SK-N-SH (cell line): ENCODE data around the gene IRF2BP2. TPM values are rescaled to one million over a fixed set of nuclear protein-coding genes. Genes with fewer than 3 reads are reported as not detected.

Source experiments
- CTCF ChIA-PET: fragments of 300-600, 350-600 bp; formaldehyde crosslinking; extraction: SDS; loops from one replicate; lab custom pipeline; 2021; lab: Yijun Ruan, JAX
- POLR2A ChIA-PET: fragments of 350-600 bp; sonication (Branson Sonifier 250); formaldehyde crosslinking; extraction: SDS; loops from one replicate; lab custom pipeline; 2020; ENCODE audit warnings: antibody characterized with exemption, inconsistent platforms; lab: Yijun Ruan, JAX
- DNase-seq: peaks from one replicate; pipeline ENCODE4 v3.0.0; 2012
- H2AFZ ChIP-seq: fragments of 200-600 bp; sonication (generic); 2 replicates; pipeline ENCODE4 v1.8.1; 2016; ENCODE audit warnings: antibody characterized with exemption, mild to moderate bottlenecking, low read depth
- H3F3A ChIP-seq: fragments of 200-600 bp; sonication (generic); replicated peaks from 2 replicates; pipeline ENCODE3; 2016; ENCODE audit warnings: antibody characterized with exemption, mild to moderate bottlenecking; ENCODE audit not compliant: insufficient read depth
- H3K27ac ChIP-seq, 2 experiments: fragments of 200-500 bp in 1 of 2; fragments of 200-600 bp in 1 of 2; sonication (Bioruptor generic) in 1 of 2; sonication (generic), shearing (Covaris generic) in 1 of 2; 2 replicates each; pipeline versions ENCODE4 v1.5.1 to v1.6.1; 2014 to 2016; ENCODE audit warnings: low read depth in 2 of 2, inconsistent platforms in 1 of 2, low read length in 1 of 2, mild to moderate bottlenecking in 1 of 2, mixed read lengths in 1 of 2
- H3K27me3 ChIP-seq: fragments of 200-600 bp; sonication (generic), shearing (Covaris generic); 2 replicates; pipeline ENCODE4 v1.6.1; 2016; ENCODE audit warnings: mixed run types; ENCODE audit not compliant: insufficient read depth
- H3K36me3 ChIP-seq, 2 experiments: fragments of 200-500 bp in 1 of 2; fragments of 200-600 bp in 1 of 2; sonication (Bioruptor generic) in 1 of 2; sonication (generic) in 1 of 2; replicated peaks in 1 of 2; 2 replicates each; pipeline versions ENCODE3 to v1.5.1; 2014 to 2016; ENCODE audit warnings: low read length in 1 of 2, mild to moderate bottlenecking in 1 of 2; ENCODE audit not compliant: insufficient read depth in 2 of 2, control insufficient read depth in 1 of 2
- H3K4me1 ChIP-seq, 2 experiments: fragments of 200-500 bp in 1 of 2; fragments of 200-600 bp in 1 of 2; sonication (Bioruptor generic) in 1 of 2; sonication (generic), shearing (Covaris generic) in 1 of 2; 2 replicates each; pipeline versions ENCODE4 v1.5.1 to v1.6.1; 2014 to 2016; ENCODE audit warnings: low read depth in 1 of 2, low read length in 1 of 2, mixed run types in 1 of 2; ENCODE audit not compliant: insufficient read depth in 2 of 2, control insufficient read depth in 1 of 2
- H3K4me2 ChIP-seq: fragments of 200-600 bp; sonication (generic), shearing (Covaris generic); 2 replicates; pipeline ENCODE4 v1.6.1; 2017; ENCODE audit warnings: mixed run types
- H3K4me3 ChIP-seq, 2 experiments: fragments of 200-500 bp in 1 of 2; fragments of 200-600 bp in 1 of 2; sonication (Bioruptor generic) in 1 of 2; sonication (generic), shearing (Covaris generic) in 1 of 2; 2 replicates each; pipeline versions ENCODE4 v1.5.1 to v1.8.1; 2014 to 2016; ENCODE audit warnings: low read depth in 2 of 2, inconsistent platforms in 1 of 2, low read length in 1 of 2, mild to moderate bottlenecking in 1 of 2, mixed read lengths in 1 of 2, moderate library complexity in 1 of 2
- H3K79me2 ChIP-seq: fragments of 200-600 bp; sonication (generic); 2 replicates; pipeline ENCODE4 v1.8.1; 2017; ENCODE audit warnings: mild to moderate bottlenecking; ENCODE audit not compliant: insufficient read depth
- H3K9ac ChIP-seq: fragments of 200-600 bp; sonication (generic); 2 replicates; pipeline ENCODE4 v1.6.1; 2017; ENCODE audit warnings: mixed run types
- H3K9me2 ChIP-seq: fragments of 200-600 bp; sonication (generic); 2 replicates; pipeline ENCODE4 v1.6.1; 2017; ENCODE audit warnings: mixed run types
- H3K9me3 ChIP-seq: fragments of 200-600 bp; sonication (generic); 2 replicates; pipeline ENCODE4 v1.6.1; 2017; ENCODE audit warnings: mixed run types, mild to moderate bottlenecking, moderate library complexity
- H4K20me1 ChIP-seq: fragments of 200-600 bp; sonication (generic); 2 replicates; pipeline ENCODE4 v1.6.1; 2017; ENCODE audit warnings: mild to moderate bottlenecking, mixed run types; ENCODE audit not compliant: insufficient read depth
- ELF1 ChIP-seq: IDR thresholded peaks from 2 replicates; pipeline ENCODE4 v1.4.0; 2012
- FOSL2 ChIP-seq: IDR thresholded peaks from 2 replicates; pipeline ENCODE4 v1.4.0; 2012; ENCODE audit warnings: low read depth, mild to moderate bottlenecking, moderate library complexity, borderline replicate concordance
- FOXJ3 ChIP-seq: sonication (generic); formaldehyde crosslinking; IDR thresholded peaks from 2 replicates; pipeline ENCODE4 v1.5.1; 2020; ENCODE audit warnings: mild to moderate bottlenecking, missing genetic modification reagents
- FOXM1 ChIP-seq: IDR thresholded peaks from 2 replicates; pipeline ENCODE4 v1.4.0; 2012; ENCODE audit warnings: low read depth, mild to moderate bottlenecking
- MAX ChIP-seq: IDR thresholded peaks from 2 replicates; pipeline ENCODE4 v1.4.0; 2012; ENCODE audit warnings: low read depth
- MEF2A ChIP-seq: IDR thresholded peaks from 2 replicates; pipeline ENCODE4 v1.4.0; 2012; ENCODE audit warnings: low read depth, borderline replicate concordance
- MXI1 ChIP-seq: IDR thresholded peaks from 2 replicates; pipeline ENCODE4 v1.6.1; 2012; ENCODE audit warnings: mild to moderate bottlenecking, low read depth, low read length, improper control_type of control experiment
- NFIC ChIP-seq: IDR thresholded peaks from 2 replicates; pipeline ENCODE4 v1.4.0; 2012; ENCODE audit warnings: borderline replicate concordance
- PBX3 ChIP-seq: IDR thresholded peaks from 2 replicates; pipeline ENCODE4; 2012
- POLR2AphosphoS5 ChIP-seq: IDR thresholded peaks from 2 replicates; pipeline ENCODE4 v1.6.1; 2012; ENCODE audit warnings: low read depth, low read length
- RAD21 ChIP-seq: IDR thresholded peaks from 2 replicates; pipeline ENCODE4 v1.6.1; 2012; ENCODE audit warnings: mild to moderate bottlenecking, low read length
- REST ChIP-seq: IDR thresholded peaks from 2 replicates; pipeline ENCODE4 v1.6.1; 2012; ENCODE audit warnings: mild to moderate bottlenecking, low read depth, low read length, moderate library complexity
- RFX5 ChIP-seq: IDR thresholded peaks from 2 replicates; pipeline ENCODE4 v1.6.1; 2012; ENCODE audit warnings: mild to moderate bottlenecking, improper control_type of control experiment, low read length
- RXRA ChIP-seq: IDR thresholded peaks from 2 replicates; pipeline ENCODE4 v1.4.0; 2012; ENCODE audit warnings: low read depth, mild to moderate bottlenecking, borderline replicate concordance
- TAF1 ChIP-seq: IDR thresholded peaks from 2 replicates; pipeline ENCODE4 v1.6.1; 2012; ENCODE audit warnings: low read depth, mild to moderate bottlenecking, low read length, moderate library complexity, borderline replicate concordance
- TCF12 ChIP-seq: IDR thresholded peaks from 2 replicates; pipeline ENCODE4 v1.4.0; 2012
- TEAD4 ChIP-seq: IDR thresholded peaks from 2 replicates; pipeline ENCODE4 v1.4.0; 2012; ENCODE audit warnings: mild to moderate bottlenecking, borderline replicate concordance; ENCODE audit not compliant: insufficient read depth
- USF1 ChIP-seq: IDR thresholded peaks from 2 replicates; pipeline ENCODE4 v1.4.0; 2012; ENCODE audit warnings: low read depth, borderline replicate concordance
- USF2 ChIP-seq: fragments of 150-350 bp; IDR thresholded peaks from 2 replicates; pipeline ENCODE4 v1.6.1; 2017; ENCODE audit warnings: antibody characterized with exemption, low read length, low read depth, borderline replicate concordance
- YY1 ChIP-seq: IDR thresholded peaks from 2 replicates; pipeline ENCODE4 v1.4.0; 2012; ENCODE audit warnings: low read depth, mild to moderate bottlenecking
- ZBTB33 ChIP-seq: IDR thresholded peaks from 2 replicates; pipeline ENCODE4 v1.4.0; 2012; ENCODE audit warnings: low read depth, borderline replicate concordance
- WGBS: methylation state at CpG from one replicate; pipeline ENCODE4 v1.1.6; 2017; ENCODE audit warnings: low lambda C conversion rate; 5-methylcytosine and 5-hydroxymethylcytosine counted together
- polyA plus RNA-seq, 3 experiments: library from polyadenylated mRNA; depleted of rRNA; stranded (reverse); fragments of >200 nt; gene quantifications; 2 replicates each; pipeline ENCODE4 v1.2.3, GENCODE V29; 2012

IRF2BP2 gene
- polyA plus RNA-seq, 1 of the 3 experiments (the other 2 are of a cell fraction) = 73.9 TPM

GRCh38 chr1:234593109-234593508 is 16.9 kb downstream of the IRF2BP2 start:
- TF ChIP-seq USF2 = no peak
- TF ChIP-seq, all 33 proteins: peak for 0
- H3K4me3 ChIP-seq = no peak overlapping the region
- no peaks in the 10 kb centered on the region for H3K27me3 ChIP-seq
- H3K27ac ChIP-seq = no peak overlapping the region
- ChIA-PET POLR2A (no interaction called here), CTCF (interaction anchor here (0.8 kb wide), 1 partner anchor 94 kb away, joined by 3 read pairs; no protein-coding TSS in a partner anchor)
- peaks cover 0 to 6% of the 10 kb centered on the region in 2 experiments; a peak in 2 of 4 replicates for H3K4me1 ChIP-seq
- no peak overlapping the region for H3K9ac ChIP-seq
- no peaks in the 10 kb centered on the region for H3K9me3 ChIP-seq
- H3K9me2 ChIP-seq = no peaks in the 10 kb centered on the region
- no peak overlapping the region for H3K4me2 ChIP-seq
- no peaks in the 10 kb centered on the region for H3F3A ChIP-seq
- 98% methylated on average over 7 of the region's 7 CpGs for WGBS
- no peak for DNase-seq
- no peaks in the 10 kb centered on the region for H4K20me1 ChIP-seq
- no peaks in the 10 kb centered on the region for H3K36me3 ChIP-seq
- no peaks in the 10 kb centered on the region for H3K79me2 ChIP-seq
- H2AFZ ChIP-seq = no peak overlapping the region

- Histone ChIP-seq H4K20me1 (no peaks in the 10 kb centered on the region), H3K4me1 (peaks cover 0 to 6% of the 10 kb centered on the region in 2 experiments; a peak in 1 of 4 replicates), H3K27me3 (no peaks in the 10 kb centered on the region), H3K79me2 (no peaks in the 10 kb centered on the region), H2AFZ (no peak overlapping the region), H3K27ac (no peak overlapping the region), H3K9me3 (no peaks in the 10 kb centered on the region), H3K36me3 (no peaks in the 10 kb centered on the region), H3K4me3 (no peak overlapping the region), H3K9me2 (no peaks in the 10 kb centered on the region), H3F3A (no peaks in the 10 kb centered on the region), H3K4me2 (no peak overlapping the region), H3K9ac (no peak overlapping the region)
- ChIA-PET POLR2A (no interaction called here), CTCF (interaction anchor here (0.8 to 1.2 kb wide), 5 partner anchors 16 to 492 kb away, joined by 3 read pairs; no protein-coding TSS in a partner anchor)
- 99% methylated on average over 5 of the region's 5 CpGs for WGBS
- no peak for DNase-seq
- TF ChIP-seq RFX5 (no peak), MEF2A (no peak), YY1 (no peak), REST (no peak), MXI1 (no peak), TAF1 (no peak), NFIC (no peak), RAD21 (no peak), RXRA (no peak), FOXJ3 (CRISPR knock-in tag) (no peak), TCF12 (no peak), ZBTB33 (no peak), POLR2AphosphoS5 (no peak), USF1 (no peak), ELF1 (no peak), MAX (no peak), FOSL2 (no peak), FOXM1 (no peak), PBX3 (no peak), TEAD4 (no peak)
Observed at GRCh38 chr1:234592240-234592639, 17.7 kb downstream of the IRF2BP2 start.
